ENCODE measurements around the gene PGM2.

The PGM2 gene

GRCh38 chr4:37904824-37905223 lies 78.3 kb downstream of the PGM2 start:
- DNase-seq = no peak

GRCh38 chr4:37905533-37906169 lies 79.2 kb downstream of the PGM2 start:
- no peak for DNase-seq

- DNase-seq = no peak
Measured at GRCh38 chr4:37908488-37909331, 82.2 kb downstream of the PGM2 start.

- no peak for DNase-seq
Measured at GRCh38 chr4:37909332-37910090, 83.0 kb downstream of the PGM2 start.

- DNase-seq = no peak
Measured at GRCh38 chr4:37910091-37910486, 83.6 kb downstream of the PGM2 start.
